Astrocyte of the spinal cord (primary cell): ENCODE data around the gene CFAP210.

Source experiments
- DNase-seq: peaks from one replicate; pipeline ENCODE4 v3.0.0; 2011; ENCODE audit warnings: low read depth, low spot score
- H3K4me3 ChIP-seq: 2 replicates; pipeline ENCODE4 v1.5.1; 2011; ENCODE audit warnings: low read depth, mild to moderate bottlenecking, low read length, moderate library complexity
- CTCF ChIP-seq: IDR thresholded peaks from 2 replicates; pipeline ENCODE4 v1.5.1; 2012; ENCODE audit warnings: low read depth, mild to moderate bottlenecking, low read length, inconsistent platforms
- in situ Hi-C: cut with HindIII; loops from 2 replicates; pipeline ENCODE4 v1.10.0; 2017; ENCODE audit warnings: low sequenced_read_pairs

CFAP210 gene

DNA sequence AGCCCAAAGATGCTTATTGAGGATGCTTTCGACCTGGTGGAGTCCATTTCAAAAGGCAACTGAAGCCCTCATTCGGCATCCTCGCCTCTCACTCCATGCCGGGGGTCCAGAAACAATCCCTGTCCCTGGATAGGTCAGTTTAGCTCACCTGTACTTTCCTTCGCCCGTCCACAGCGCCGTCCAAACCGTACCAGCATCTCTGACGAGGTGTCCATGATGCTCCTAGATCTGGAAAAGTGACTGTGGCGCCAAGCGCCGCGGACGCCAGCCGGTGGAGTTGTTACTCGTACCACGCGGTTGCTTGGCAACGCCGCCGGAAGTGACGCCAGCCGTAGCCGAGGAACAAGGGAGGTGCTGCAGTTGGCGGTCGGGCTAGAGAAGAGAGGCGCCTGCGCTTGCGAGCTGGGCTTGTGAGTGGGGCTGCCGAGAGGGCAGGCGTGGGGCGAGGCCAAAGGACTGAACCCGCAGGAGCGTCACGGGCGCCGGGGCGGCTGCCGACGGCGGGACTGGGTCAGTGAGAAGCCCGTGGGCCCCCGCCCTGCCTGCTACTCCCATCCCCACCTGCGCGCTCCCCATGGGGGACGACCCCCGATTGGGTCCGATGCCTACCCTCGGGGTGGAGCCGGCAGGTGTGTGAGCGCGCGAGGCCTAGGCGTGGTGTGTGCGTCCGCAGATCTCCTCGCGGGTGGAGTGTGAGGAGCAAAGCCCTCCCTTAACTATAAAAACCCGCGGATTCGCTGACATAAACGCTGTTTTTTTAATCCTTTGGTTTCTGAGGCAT lies at the start of gene CFAP210, which contains the start of gene PHOSPHO2:
Gene CFAP210 (minus strand): TSS at position 293 of the 781 bp plus-strand sequence. CDS start 78 bp downstream, at position 215.
Gene PHOSPHO2 (plus strand): TSS at position 357 of the 781 bp plus-strand sequence. CDS start 6,503 bp downstream, outside the sequence.
- H3K4me3 ChIP-seq = peak within 1 kb of the TSS; percentile 73
- in situ Hi-C loops = no loop called here
- no peak for TF ChIP-seq CTCF
- DNase-seq = peak; percentile 97

- TF ChIP-seq CTCF = no peak
- H3K4me3 ChIP-seq = no peak overlapping the region
- in situ Hi-C loops = no loop called here
- DNase-seq = no peak
Measured at GRCh38 chr2:169743549-169743948, 49.3 kb upstream of the CFAP210 start.

DNA sequence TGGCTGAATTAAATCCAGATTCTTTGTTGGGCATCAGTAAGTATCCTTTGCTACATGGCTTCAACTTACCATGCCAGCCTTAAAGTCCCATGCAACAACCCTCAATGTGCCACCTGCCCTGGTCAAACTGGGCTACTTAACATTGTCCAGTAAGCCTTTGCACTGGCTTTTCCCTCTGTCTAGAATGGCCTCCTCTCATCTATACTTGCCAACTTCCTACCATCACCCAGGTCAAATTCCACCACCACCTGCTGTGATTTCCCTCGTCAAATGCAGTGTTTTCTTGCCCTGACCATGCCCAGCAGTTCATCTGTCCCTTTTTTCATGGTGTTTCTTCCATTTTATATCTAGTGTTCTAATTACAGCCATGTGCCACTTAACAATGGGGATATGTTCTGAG lies 45.1 kb upstream of the CFAP210 start:
- no peak overlapping the region for H3K4me3 ChIP-seq
- no peak for TF ChIP-seq CTCF
- no peak for DNase-seq
- in situ Hi-C loops = no loop called here

DNA sequence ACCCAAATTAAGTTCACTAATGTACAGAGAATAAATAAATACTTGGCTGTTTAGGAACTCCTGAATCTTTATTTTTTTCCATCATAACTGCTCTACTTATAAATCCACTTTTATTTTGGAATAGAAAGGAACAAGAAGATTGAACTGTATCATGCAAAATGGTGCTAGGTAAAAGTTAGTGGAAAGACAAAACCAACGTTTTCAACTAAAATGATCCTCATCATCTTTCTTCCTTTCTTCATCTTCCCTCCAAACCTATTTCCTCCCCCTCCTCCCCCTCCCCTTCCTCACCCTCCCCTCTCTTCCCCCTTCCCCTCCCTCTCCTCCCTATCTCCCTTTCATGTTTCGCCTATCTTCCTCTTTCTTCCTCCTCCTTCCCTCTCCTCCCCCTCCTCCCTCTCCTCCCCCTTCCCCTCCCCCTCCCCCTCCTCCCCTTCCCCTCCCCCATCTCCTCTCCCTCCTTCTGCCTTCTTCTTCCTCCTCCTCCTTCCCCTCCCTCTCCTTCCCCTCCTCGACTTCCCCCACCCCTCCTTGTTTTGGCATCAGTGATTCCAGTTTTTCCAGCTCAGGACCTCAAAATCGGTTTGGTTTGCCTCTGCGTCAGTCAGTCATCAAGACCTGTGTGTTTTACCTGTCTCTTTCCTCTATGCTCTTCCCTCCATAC lies 44.5 kb upstream of the CFAP210 start:
- no peak overlapping the region for H3K4me3 ChIP-seq
- in situ Hi-C loops = no loop called here
- TF ChIP-seq CTCF = no peak
- DNase-seq = no peak

GRCh38 chr2:169736902-169737301 lies 42.7 kb upstream of the CFAP210 start:
- no peak overlapping the region for H3K4me3 ChIP-seq
- in situ Hi-C loops = no loop called here
- no peak for TF ChIP-seq CTCF
- DNase-seq = no peak

- in situ Hi-C loops = no loop called here
- no peak overlapping the region for H3K4me3 ChIP-seq
- no peak for TF ChIP-seq CTCF
- DNase-seq = no peak
Measured at GRCh38 chr2:169735623-169736022, 41.4 kb upstream of the CFAP210 start.
